Measurements from ENCODE around the gene IL36RN. TPM values are rescaled to one million over a fixed set of nuclear protein-coding genes. Genes with fewer than 3 reads are reported as not detected.
A peak's percentile ranks its signal among the peaks of the same experiment; 100 is the strongest.

The IL36RN gene
- total RNA-seq, 1 experiment from 2014 or later, result 1.7 TPM

DNA sequence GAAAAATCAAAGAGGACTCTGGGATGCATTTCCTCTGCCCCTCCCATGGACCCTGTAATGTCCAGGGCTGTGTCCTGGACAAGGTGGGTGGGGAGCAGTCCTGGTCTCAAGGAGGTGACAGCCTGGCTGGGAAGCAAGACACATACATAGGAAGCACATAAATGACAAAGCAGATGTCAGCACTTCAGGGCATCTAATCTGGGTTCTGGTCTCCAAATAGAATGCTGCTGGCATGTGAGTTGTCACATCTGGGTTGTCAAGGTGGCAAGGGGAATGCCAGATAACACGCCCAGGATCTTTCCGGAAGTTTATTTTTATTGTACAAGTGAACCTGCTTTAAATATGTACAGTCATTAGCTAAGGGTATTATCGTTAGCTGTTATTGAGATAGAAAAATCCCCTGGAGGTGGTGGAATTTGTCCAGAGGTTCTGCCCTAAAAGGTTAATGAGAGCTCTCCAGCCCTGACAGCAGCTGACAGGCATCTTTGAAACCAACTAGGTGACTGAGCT, 14.4 kb downstream of the IL36RN start:
- H3K4me3 ChIP-seq, result no peak overlapping the region
- H3K27ac ChIP-seq, result no peak overlapping the region
- H3K9me2 ChIP-seq (ENCODE audit: insufficient read depth), result no peaks in the 10 kb centered on the region
- H3K4me1 ChIP-seq (replicated peaks; ENCODE audit: insufficient read depth), result peaks cover 82% of the 10 kb centered on the region
- H3F3A ChIP-seq (ENCODE audit: insufficient read depth, low read depth), result peaks cover 52% of the 10 kb centered on the region
- no peaks in the 10 kb centered on the region for H3K9me3 ChIP-seq (ENCODE audit: insufficient read depth, low read depth)
- no peaks in the 10 kb centered on the region for H3K79me2 ChIP-seq (ENCODE audit: low read depth)
- H2AFZ ChIP-seq, result no peak overlapping the region
- no peaks in the 10 kb centered on the region for H4K20me1 ChIP-seq (ENCODE audit: insufficient read depth)
- no peak for DNase-seq
- no peaks in the 10 kb centered on the region for H3K36me3 ChIP-seq (ENCODE audit: low read depth)
- H3K4me2 ChIP-seq, result no peak overlapping the region
- ChIA-PET POLR2A (ENCODE audit: unreplicated experiment) (interaction anchor here (0.7 kb wide), 1 partner anchor 116 kb away, joined by 4 read pairs; no protein-coding TSS in a partner anchor), CTCF (interaction anchor here (0.6 to 0.7 kb wide), 2 partner anchors 29 to 110 kb away, joined by 3 to 5 read pairs; no protein-coding TSS in a partner anchor)
- no TSS peak for BruUV-seq (replicated peaks)
- intact Hi-C loops (cut with micrococcal nuclease; ENCODE audit: unreplicated experiment), result loop anchor here (10.0 kb wide), 1 partner anchor 429 kb away; the partner anchor contains the start of gene SLC20A1
- no peaks in the 10 kb centered on the region for H3K27me3 ChIP-seq (ENCODE audit: insufficient read depth, low read depth)
- TF ChIP-seq, protein P1, sequence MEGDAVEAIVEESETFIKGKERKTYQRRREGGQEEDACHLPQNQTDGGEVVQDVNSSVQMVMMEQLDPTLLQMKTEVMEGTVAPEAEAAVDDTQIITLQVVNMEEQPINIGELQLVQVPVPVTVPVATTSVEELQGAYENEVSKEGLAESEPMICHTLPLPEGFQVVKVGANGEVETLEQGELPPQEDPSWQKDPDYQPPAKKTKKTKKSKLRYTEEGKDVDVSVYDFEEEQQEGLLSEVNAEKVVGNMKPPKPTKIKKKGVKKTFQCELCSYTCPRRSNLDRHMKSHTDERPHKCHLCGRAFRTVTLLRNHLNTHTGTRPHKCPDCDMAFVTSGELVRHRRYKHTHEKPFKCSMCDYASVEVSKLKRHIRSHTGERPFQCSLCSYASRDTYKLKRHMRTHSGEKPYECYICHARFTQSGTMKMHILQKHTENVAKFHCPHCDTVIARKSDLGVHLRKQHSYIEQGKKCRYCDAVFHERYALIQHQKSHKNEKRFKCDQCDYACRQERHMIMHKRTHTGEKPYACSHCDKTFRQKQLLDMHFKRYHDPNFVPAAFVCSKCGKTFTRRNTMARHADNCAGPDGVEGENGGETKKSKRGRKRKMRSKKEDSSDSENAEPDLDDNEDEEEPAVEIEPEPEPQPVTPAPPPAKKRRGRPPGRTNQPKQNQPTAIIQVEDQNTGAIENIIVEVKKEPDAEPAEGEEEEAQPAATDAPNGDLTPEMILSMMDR (conservative IDR thresholded peaks at IDR 0.05), result no peak
- TF ChIP-seq EZH2 (IDR thresholded peaks at IDR 0.05; ENCODE audit: low read depth), result no peak

DNA sequence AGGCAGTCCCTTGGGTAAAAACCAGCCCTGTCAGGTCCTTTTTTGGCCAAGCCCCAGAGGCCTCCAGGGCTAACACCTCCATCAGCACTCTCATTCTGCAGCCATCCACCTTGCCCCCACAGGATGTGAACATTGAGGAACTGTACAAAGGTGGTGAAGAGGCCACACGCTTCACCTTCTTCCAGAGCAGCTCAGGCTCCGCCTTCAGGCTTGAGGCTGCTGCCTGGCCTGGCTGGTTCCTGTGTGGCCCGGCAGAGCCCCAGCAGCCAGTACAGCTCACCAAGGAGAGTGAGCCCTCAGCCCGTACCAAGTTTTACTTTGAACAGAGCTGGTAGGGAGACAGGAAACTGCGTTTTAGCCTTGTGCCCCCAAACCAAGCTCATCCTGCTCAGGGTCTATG, 16.0 kb downstream of the IL36RN start:
- TF ChIP-seq, protein P1 (conservative IDR thresholded peaks at IDR 0.05), result no peak
- TF ChIP-seq EZH2 (IDR thresholded peaks at IDR 0.05; ENCODE audit: low read depth), result no peak
- no peaks in the 10 kb centered on the region for H4K20me1 ChIP-seq (ENCODE audit: insufficient read depth)
- no peaks in the 10 kb centered on the region for H3K79me2 ChIP-seq (ENCODE audit: low read depth)
- H3K4me1 ChIP-seq (replicated peaks; ENCODE audit: insufficient read depth), result peaks cover 79% of the 10 kb centered on the region
- ChIA-PET POLR2A (ENCODE audit: unreplicated experiment) (no interaction called here), CTCF (no interaction called here)
- H3K27ac ChIP-seq, result no peak overlapping the region
- H3K9me3 ChIP-seq (ENCODE audit: insufficient read depth, low read depth), result no peaks in the 10 kb centered on the region
- no TSS peak for BruUV-seq (replicated peaks)
- peak in 1 of 2 experiments; percentile 11 for DNase-seq
- no peaks in the 10 kb centered on the region for H3K9me2 ChIP-seq (ENCODE audit: insufficient read depth)
- no peaks in the 10 kb centered on the region for H3K36me3 ChIP-seq (ENCODE audit: low read depth)
- intact Hi-C loops (cut with micrococcal nuclease; ENCODE audit: unreplicated experiment), result loop anchor here (5.0 to 10.0 kb wide), 3 partner anchors 63 to 430 kb away; partner anchors contain the start of gene SLC20A1
- H3K4me3 ChIP-seq, result no peak overlapping the region
- no peak overlapping the region for H2AFZ ChIP-seq
- no peak overlapping the region for H3K4me2 ChIP-seq
- H3F3A ChIP-seq (ENCODE audit: insufficient read depth, low read depth), result peaks cover 50% of the 10 kb centered on the region
- no peaks in the 10 kb centered on the region for H3K27me3 ChIP-seq (ENCODE audit: insufficient read depth, low read depth)

DNA sequence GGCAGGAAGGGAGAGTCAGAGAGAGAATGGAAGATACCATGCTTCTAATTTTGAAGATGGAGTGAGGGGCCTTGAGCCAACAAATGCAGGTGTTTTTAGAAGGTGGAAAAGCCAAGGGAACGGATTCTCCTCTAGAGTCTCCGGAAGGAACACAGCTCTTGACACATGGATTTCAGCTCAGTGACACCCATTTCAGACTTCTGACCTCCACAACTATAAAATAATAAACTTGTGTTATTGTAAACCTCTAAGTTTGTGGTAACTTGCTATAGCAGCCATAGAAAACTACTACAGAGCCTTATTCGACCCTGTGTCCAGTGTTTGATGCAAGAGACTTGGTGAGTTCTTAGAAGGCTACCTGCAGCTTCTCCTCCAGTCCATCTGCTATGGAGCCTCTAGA, 16.6 kb downstream of the IL36RN start:
- no peak for TF ChIP-seq EZH2 (IDR thresholded peaks at IDR 0.05; ENCODE audit: low read depth)
- TF ChIP-seq, protein P1 (conservative IDR thresholded peaks at IDR 0.05), result no peak
- Histone ChIP-seq H3K4me1 (replicated peaks; ENCODE audit: insufficient read depth) (peaks cover 79% of the 10 kb centered on the region), H3K9me3 (ENCODE audit: insufficient read depth, low read depth) (no peaks in the 10 kb centered on the region), H4K20me1 (ENCODE audit: insufficient read depth) (no peaks in the 10 kb centered on the region), H3K36me3 (ENCODE audit: low read depth) (no peaks in the 10 kb centered on the region), H3K27ac (peak overlapping the region; percentile 100), H3K79me2 (ENCODE audit: low read depth) (no peaks in the 10 kb centered on the region), H3K9me2 (ENCODE audit: insufficient read depth) (no peaks in the 10 kb centered on the region), H2AFZ (no peak overlapping the region), H3K27me3 (ENCODE audit: insufficient read depth, low read depth) (no peaks in the 10 kb centered on the region), H3F3A (ENCODE audit: insufficient read depth, low read depth) (peaks cover 50% of the 10 kb centered on the region), H3K4me2 (no peak overlapping the region), H3K4me3 (no peak overlapping the region)
- DNase-seq, result no peak
- intact Hi-C loops (cut with micrococcal nuclease; ENCODE audit: unreplicated experiment), result loop anchor here (5.0 to 10.0 kb wide), 3 partner anchors 63 to 431 kb away; partner anchors contain the start of gene SLC20A1
- no TSS peak for BruUV-seq (replicated peaks)
- POLR2A ChIA-PET (ENCODE audit: unreplicated experiment), result no interaction called here
- CTCF ChIA-PET, result no interaction called here
